T-helper 1 cell treated with Interleukin-12 subunit alpha and Interleukin-12 subunit beta and Interleukin-4 antibody, amounts not matched to agents 30 ng/mL and 1 ng/mL, for 36 hours (primary cell): ENCODE measurements around the gene NDFIP1. TPM values are rescaled to one million over a fixed set of nuclear protein-coding genes. Genes with fewer than 3 reads are reported as not detected.

Source experiments
- intact Hi-C: fragments of 100-400 bp; cut with micrococcal nuclease; formaldehyde crosslinking; loops from one replicate; pipeline ENCODE4 v1.15.1; 2024
- total RNA-seq: library from RNA; stranded (reverse); gene quantifications from 2 replicates; pipeline ENCODE4 v1.2.3, GENCODE V29; 2022

The NDFIP1 gene
- total RNA-seq, 1 donor from 2014 or later = 57.3 TPM

DNA sequence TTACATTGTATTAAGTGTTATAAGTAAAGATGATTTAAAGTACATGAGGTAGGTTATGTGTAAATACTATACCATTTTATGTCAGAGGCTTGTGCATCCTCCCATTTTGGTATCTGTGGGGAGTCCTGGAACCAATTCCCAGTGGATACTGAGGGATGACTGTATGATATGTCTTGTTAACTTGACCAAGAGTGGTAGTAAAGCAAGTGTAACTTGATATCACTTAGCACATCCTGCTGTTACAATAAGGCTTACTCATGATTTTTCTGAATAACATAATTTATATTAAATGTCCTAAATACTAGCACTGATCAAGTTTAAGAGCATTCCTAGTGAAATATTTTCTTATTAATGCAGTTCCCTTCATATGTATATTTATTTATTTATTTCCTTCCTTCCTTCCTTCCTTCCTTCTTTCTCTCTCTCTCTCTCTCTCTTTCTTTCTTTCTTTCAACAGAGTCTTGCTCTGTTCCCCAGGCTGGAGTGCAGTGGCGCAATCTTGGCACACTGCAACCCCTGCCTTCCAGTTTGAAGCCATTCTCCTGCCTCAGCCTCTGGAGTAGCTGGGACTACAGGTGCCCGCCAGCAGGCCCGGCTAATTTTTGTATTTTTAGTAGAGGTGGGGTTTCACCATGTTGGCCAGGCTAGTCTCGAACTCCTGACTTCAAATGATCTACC is 7.5 kb downstream of the NDFIP1 start:
- intact Hi-C loops = no loop called here

DNA sequence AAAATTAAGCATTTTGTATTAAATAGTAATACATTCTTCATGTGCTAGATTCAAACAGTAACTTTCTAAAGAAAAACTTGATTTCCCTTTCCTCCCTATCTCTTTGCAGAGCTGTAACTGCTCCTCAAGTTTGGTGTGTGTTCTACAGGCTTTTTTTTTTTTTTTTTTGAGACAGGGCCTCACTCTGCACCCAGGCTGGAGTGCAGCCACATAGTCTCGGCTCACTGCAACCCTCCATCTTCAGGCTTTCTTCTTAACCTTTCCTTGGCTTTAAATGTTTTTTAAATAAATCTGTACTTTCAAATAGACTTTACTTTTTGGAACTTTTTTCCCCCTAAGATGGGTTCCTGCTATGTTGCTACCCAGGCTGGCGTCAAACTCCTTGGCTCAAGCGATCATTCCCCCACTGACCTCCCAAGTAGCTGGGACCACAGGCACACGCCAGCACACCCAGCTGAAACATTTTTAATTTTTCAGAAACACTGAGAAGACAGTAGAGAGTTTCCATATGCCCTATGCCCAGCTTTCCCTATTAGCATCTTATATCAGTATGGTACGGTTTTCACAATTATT is 9.1 kb downstream of the NDFIP1 start:
- intact Hi-C loops = no loop called here

DNA sequence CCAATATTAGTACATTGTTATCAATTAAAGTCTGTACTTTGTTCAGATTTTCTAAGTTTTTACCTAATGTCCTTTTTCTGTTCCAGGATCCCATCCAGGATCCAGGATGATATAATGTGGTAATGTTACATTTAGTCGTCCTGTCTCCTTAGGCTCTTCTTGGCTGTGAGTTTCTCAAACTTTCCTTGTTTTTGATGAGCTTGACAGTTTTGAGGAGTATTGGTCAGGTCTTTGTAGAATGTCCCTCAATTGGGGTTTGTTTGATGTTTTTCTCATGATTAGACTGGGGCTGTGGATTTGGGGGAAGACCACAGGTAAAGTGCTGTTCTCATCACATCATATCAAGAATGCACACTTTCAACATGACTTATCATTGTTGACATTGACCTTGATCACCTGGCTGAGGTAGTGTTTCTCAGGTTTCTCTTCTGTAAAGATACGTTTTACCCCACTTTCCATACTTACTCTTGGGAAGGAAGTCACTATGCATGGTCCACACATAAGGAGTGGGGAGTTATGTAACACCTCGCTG is 9.6 kb downstream of the NDFIP1 start:
- intact Hi-C loops = no loop called here

DNA sequence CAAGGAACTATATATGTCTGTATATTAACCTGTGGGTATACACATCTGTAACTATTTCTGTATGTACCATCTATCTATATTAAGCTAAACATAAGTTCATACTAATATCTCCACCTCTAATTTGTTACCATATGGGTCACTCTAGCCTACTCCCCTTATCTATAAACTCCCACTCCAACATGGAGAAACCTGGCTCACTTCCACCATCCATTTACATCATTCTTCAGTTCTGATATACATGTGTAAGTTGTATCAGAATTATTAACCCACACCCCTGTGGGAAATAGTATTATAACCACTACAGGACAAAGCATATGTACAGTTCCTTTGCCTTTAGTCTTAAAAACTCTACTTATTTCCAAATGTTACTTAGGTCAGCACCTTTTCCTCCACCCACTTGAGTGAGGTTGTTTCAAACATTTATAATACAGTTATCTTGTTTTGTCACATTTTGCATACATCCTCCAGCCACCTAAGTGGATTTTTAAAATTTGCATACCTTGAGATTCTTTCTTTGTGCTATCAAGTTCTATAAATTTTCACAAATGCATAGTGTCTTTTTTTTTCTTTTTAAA is 10.6 kb downstream of the NDFIP1 start:
- intact Hi-C loops = no loop called here

DNA sequence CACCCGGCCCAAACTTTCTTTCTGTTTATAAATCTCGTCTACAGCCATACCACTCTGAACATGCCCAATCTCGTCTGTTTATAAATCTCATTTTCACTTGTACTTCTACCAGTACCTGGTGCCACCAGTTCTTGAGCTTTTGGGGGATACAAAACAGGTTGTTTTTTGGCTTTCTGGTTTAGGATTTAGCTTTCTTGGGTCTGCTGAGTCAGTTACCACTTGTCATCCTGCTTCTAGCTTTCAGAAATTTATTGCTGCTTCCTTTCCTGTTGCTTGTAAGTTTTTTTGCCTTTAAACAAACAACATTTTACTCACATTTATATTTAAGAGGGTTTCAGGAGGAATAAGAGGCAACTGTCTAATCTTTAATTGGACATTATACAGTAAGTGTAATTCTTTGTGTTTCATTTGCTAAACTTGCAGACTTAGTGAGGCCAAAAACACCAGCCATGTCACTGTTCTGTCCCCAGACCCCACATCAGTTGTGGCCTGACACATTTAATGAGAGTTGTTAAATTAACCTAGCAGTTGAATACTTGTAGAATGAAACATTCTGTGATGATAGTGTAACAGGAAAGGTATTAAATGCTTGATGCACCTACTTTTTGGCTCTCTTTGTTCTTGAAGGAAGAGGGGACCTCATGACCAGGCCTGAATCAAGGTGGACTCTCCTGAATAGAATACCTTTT is 11.8 kb downstream of the NDFIP1 start:
- intact Hi-C loops = no loop called here

DNA sequence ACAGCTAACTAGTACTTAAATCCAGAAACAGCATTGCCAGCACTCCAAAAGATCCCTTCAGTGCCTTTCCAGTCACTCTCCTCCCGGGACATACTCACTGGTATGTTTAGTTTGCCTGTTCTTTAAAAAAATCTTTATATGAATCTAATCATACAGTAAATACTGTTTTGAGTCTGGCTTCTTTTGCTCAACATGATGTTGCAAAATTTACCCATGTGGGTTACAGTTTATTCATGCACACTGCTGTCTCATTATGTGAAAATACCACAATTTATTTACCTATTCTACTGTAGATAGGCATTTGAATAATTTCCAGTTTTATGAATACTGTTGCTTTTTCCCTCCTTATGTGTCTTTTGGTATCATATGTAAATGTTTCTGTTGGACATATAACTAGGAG is 13.5 kb downstream of the NDFIP1 start:
- intact Hi-C loops = no loop called here

DNA sequence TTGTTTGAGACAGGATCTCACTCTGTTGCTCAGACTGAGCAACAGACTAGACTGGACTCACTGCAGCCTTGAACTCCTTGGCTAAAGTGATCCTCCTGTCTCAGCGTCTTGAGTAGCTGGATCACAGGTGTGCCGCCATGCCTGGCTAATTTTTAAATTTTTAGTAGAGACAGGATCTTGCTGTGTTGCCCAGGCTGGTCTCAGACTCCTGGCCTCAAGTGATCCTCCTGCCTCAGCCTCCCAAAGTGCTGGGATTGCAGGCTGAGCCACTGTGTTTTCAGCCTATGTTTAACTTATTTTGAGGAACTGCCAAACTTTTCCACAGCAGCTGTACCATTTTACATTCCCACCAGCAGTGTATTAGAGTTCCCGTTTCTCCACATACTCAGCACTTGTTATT is 16.8 kb downstream of the NDFIP1 start:
- intact Hi-C loops = no loop called here

DNA sequence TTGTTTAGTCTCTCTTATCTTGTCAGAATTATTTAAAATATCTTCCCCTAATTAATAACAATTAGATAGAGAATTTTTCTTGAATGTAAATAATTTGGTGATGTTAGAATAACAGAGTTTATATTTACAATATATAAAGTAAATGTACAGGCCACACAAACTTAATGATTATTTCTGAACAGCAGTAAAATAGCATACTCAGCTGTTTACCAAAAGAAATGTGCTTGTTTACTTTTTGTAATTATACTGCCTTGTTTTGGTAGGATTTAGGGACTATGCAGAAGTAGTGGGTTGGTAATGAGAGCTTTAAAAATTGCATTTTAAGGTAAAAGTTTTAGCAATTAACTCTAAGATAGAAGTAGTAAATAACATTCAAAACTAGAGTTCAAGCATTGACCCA is 17.4 kb downstream of the NDFIP1 start:
- intact Hi-C loops = no loop called here

DNA sequence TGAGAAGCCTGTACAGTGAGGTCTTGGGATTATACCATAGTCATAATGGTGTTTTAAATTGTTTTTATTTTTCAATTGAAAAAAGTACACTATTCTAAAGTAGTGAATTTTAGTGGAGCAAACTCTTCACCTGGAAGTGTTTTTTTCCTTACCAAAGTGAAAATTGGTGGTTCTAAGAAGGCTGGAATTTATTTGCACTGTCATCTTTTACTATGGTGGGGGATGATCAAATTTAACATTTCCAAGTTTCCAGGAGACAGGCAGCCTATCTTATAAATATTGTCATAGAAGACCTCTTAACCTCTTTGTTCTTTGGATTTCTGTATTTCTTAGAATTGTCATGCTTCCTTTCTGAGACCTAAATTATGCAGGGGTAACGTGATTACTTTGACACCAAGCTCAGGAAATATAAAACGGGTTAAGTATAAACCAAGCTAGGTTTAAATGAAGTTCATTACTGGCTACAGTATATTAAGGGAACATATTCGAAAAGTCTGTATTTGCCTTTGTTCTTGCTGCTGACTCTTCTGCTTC is 20.2 kb downstream of the NDFIP1 start:
- intact Hi-C loops = loop anchor here (2.0 kb wide), 1 partner anchor 20 kb away; the partner anchor contains the start of gene NDFIP1

DNA sequence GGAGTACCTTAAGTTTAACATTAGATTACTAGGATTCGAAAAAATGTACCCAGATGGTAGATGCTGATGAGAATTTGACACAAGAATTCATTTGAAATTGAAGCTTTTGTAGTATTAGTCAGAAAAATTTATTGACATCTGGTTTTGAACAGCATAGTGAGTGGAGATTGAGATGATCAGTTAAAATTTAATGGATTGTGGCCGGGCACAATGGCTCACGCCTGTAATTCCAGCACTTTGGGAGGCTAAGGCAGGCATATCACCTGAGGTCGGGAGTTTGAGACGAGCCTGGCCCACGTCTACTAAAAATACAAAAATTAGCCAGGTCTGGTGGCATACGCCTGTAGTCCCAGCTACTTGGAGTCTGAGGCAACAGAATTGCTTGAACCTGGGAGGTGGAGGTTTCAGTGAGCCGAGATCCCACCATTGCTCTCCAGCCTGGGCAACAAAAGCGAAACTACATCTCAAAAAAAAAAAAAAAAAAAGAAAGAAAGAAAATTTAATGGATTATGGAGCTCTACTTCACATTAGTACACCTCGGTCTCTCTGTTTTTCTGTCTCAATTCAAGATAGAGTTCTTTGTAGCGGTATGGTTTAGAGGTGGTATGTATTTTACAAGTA is 21.0 kb downstream of the NDFIP1 start:
- intact Hi-C loops = loop anchor here (2.0 to 5.0 kb wide), 2 partner anchors 21 to 32 kb away; partner anchors contain the start of gene NDFIP1

DNA sequence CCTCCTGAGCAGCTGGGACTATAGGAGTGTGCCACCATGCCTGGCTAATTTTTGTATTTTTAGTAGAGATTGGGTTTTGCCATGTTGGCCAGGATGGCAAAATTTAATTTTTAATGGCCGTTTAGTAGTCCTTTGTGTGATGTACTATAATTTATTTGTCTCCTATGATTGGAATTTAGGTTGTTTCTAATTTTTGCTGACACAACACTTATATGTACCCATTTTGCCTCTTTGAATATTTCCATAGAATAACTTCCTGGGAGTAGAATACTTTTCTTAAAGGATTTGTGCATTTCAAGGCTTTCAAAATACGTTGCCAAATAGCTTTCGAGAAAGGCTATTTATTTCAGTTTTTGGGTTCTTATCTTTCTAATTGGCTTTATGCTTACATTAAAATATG is 22.8 kb downstream of the NDFIP1 start:
- intact Hi-C loops = loop anchor here (5.0 kb wide), 1 partner anchor 34 kb away; no protein-coding TSS in a partner anchor

DNA sequence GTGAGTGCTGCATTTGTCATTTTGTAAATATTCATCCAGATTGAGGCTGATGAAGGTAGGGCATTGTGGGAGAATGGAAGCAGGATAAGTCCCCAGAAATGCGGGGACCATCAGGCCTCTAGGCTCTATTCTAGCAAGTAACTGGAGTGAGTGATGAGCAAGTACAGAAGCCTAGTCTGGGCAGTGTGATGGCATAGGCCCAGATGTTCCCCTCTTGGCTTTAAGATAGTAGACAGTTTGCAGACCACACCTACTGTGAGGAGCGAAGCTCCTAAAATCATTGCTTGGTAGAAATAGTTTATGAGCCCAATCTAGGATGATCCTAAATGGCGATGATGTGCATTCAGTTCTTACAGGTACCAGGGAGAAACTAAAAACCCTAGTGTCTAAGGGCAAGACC is 24.3 kb downstream of the NDFIP1 start:
- intact Hi-C loops = loop anchor here (5.0 kb wide), 1 partner anchor 36 kb away; no protein-coding TSS in a partner anchor

DNA sequence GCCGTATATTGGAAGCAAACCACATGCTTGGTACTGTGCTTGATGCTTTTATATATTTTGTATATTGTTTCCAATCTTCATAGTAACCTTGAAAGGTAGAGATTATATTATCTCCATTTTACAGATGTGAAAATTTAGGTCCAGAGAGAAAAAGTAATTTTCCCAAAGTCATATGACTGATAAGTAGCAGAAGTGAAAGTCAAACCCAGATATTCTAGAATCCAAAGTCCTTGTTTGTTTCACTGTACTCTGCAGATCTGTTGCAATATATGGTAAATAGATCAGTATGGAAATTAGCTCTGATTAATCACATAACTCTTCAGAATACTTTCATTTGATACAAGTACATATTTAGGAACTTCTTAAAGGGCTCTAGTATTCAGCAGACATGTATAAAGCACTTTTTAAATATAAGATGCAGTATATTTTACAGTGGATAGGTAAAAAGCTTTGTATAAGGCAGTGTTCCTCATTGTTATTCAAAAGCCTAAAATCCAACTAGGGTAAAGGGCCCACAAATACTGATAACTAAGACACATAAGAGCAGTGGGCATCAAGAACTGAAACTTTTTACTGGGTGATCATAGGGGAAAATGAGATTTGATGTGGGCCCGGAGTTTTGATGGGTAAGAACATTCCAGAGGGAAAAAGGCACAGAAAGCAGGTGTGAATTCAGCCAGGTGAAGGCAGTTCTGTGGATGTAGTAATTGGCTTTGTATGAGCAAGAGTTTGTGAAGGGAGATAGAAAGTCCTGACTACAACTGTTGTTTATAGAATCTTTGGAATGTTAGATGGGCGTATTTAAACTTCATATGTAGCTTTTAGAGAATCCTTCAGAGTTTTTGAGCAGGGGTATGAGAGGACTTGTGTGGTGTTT is 25.0 kb downstream of the NDFIP1 start:
- intact Hi-C loops = loop anchor here (5.0 kb wide), 1 partner anchor 36 kb away; no protein-coding TSS in a partner anchor

DNA sequence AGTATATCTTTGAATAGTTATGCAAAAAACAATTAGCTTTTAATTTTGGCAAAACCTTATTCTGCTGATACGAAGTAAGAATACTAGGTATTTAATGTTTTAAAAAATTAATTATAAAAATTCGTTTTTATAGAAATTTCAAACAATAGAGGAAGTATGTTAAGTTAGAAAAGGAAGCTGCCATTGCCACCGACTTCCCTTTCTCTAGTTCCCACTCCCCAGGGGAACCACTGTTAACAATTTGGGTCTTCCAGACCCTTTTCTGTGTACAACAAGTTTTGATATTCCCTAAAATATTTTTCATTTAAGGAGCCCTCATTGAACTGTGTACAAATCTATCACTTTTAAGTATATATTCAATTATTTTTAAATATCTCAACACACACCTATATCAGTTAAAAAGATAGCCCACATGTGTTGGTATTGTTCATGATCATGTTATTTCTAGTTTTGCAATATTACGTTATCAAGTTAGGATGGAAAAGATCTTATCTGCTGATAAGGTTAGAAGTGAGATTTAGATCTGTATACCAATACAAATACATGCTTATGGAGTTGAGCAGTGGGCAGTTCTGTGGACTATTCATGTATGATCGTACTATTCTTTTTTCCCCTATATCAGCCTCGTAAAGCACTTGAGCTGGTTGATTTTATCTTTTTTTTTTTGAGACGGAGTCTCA is 25.9 kb downstream of the NDFIP1 start:
- intact Hi-C loops = loop anchor here (5.0 kb wide), 1 partner anchor 37 kb away; no protein-coding TSS in a partner anchor

DNA sequence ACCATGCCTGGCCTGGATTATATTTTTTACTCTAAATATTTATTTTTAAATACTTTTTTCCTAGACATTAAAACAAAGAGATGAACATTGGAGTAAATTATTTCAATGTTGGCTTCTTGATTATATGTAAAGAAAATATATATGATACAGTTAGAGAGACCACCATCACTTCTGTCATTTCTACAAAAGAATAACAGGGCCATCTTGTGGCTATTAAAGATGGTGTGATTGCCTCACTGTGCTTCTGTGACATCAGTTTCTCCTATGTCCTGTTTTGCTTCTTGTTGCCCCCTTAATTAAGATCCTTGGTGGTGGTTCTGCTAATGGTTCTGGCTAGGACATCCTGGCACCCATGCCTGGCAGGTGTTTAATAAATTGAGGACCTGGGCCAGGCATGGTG is 32.9 kb downstream of the NDFIP1 start:
- intact Hi-C loops = no loop called here

DNA sequence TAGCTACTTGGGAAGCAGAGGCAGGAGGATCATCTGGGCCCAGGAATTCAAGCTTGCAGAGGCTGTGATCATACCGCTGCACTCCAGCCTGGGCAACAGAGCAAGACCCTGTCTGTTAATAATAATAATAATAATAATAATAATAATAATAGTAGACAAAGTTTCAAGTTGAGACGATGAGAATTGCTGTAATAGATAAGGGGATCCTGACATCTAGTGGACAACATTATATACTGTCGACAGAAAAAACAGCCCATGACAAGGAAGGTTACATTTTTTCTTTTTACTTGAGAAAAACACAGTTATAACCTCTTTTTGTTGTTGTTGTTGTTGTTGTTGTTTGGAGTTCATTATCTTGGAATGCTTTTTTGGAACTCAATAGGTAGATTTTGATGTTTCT is 35.3 kb downstream of the NDFIP1 start:
- intact Hi-C loops = loop anchor here (2.0 kb wide), 1 partner anchor 143 kb away; no protein-coding TSS in a partner anchor

DNA sequence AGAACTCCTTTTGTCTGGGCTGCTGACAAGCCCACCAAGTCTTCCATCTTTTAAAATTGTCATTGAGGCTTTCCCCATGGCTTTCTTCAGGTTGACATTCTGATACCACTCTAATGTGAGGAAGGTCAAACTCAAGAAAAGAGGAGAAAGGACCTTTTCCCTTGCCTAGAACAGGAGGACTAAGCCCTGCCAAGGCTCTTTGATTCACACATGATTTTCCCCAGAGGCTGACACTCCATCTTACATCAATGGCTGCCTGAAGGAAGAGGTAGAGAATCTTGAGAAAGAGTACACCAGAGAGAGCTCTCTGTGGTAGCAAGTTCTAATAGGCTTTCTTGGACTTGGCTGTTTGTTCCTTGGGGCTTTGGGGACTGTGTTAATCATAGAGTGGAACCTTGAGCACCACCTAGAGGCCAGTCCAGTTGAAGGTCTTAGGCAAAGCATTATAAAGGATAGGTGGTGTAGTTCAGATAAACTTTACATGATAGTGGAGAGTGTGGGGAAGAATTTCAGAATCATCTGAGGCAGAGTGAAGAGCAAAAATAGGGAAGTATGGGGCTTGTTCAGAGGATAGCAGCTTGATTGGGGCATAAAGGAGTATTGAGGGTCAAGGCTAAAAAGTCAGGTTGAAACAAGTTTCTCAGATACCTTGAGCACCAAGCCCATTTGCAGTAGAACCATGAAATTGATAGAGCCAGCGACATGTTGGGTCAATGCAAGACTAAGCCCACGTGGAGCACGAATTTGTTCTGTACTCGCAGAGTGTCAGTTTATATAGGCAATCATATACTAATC is 36.7 kb downstream of the NDFIP1 start:
- intact Hi-C loops = loop anchor here (1.0 to 5.0 kb wide), 8 partner anchors 35 to 453 kb away; partner anchors contain the start of genes PCDH1 and RNF14

DNA sequence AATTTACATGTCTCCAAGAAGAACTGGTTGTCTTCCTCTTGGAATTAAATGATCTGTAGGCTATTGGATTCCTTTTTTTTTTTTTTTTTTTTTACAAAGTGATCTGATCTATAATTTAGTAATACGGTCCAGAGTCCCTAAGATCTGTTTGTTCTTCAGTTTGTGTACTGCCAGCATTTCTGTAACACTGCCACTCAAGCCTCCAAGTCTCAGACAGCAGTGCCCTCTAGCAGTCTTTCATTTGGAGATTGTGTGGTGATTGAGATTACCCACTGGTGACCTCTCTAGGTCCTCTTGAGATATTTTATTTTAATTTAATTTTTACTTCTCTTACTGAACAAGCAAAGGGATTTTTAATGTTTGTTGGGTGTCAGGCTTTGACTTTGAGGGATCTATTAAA is 40.8 kb downstream of the NDFIP1 start:
- intact Hi-C loops = loop anchor here (5.0 kb wide), 1 partner anchor 272 kb away; the partner anchor contains the start of gene PCDH1
